RPMI7951 (cell line): ENCODE measurements around the gene SMCO3. TPM values are rescaled to one million over a fixed set of nuclear protein-coding genes. Genes with fewer than 3 reads are reported as not detected.

Source experiments
- DNase-seq: peaks from one replicate; pipeline ENCODE4 v3.0.0-alpha.2; 2012; ENCODE audit warnings: low read depth
- total RNA-seq: library from RNA; depleted of rRNA; stranded (reverse); fragments of >200 nt; shearing (Covaris generic); gene quantifications from 2 replicates; pipeline ENCODE4 v1.2.3, GENCODE V29; 2014

Gene SMCO3
- total RNA-seq, 1 experiment from 2014 or later = not detected

DNA sequence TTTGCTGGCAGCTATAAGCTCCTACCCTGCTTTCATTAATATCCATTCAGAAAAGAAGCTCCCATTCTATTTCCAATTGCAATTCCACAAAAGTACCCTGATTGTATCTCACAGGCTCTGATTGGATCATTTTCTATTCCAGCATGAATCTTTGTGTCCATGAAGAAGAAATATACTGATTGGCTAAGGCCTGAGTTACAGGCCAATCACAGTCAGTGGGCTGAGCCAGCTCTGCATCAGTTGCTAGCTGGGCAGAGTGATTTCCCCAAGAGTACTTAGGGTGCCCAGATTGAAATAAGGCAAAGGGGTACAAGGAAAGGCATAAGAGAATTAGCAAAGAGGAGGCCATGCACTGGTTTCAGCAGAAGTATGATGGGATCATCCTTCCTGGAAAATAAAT, 14.9 kb upstream of the SMCO3 start:
- peak; percentile 61 for DNase-seq

DNA sequence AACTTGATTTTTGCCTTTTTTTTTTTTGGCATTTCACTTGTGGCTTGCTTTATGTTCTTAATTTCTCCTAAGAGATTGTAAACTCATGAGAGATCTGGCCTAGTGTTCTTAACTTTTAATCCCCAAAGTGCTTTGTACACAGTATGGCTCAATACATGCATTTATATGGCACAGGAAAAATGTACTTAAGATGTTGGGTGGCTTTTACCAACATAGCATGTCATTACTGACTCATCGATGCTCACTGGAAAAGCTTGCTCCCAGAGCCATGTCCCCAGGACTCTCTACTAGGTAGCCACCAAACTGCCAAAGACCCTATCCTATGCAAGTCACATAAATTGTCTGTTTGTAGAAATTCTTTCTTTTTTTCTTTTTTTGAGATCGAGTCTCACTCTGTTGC, 13.1 kb upstream of the SMCO3 start:
- no peak for DNase-seq

DNA sequence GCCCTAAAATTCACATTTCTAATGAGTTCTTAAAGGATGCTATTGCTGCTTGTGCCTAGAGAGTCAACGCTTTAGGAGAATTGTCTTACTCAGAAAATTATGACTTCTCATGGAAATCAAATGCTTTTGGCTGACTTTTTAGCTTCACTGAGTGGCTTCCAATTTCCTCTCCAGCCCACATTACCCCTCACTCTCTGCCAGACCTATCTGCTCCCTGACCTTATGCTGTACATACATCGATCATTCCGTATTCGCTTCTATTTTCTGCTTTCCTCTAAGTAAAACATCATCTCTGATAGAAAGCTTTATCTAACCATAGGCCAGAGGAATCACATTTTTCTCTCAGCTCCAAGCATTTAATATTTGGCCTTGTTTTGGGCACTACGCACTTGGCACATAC, 12.5 kb upstream of the SMCO3 start:
- no peak for DNase-seq

DNA sequence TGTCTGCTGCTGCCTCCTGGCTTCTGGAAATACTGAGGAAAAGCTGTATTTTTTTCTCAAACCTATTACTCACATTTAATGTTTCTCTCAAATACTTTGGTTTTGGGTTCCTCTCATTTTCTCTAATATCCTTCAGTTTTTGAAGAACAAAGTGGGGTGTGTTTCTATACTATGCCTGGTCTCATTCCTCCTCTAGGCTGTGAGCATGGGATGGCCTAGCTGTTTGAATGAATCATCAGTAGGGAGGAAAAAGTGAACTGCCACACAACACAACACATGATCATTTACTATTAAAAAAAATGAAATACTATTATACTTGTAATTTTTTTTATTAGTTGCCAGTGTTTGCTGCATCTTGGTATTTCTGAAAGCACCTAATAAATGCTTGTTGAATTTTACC, 11.3 kb upstream of the SMCO3 start:
- no peak for DNase-seq

DNA sequence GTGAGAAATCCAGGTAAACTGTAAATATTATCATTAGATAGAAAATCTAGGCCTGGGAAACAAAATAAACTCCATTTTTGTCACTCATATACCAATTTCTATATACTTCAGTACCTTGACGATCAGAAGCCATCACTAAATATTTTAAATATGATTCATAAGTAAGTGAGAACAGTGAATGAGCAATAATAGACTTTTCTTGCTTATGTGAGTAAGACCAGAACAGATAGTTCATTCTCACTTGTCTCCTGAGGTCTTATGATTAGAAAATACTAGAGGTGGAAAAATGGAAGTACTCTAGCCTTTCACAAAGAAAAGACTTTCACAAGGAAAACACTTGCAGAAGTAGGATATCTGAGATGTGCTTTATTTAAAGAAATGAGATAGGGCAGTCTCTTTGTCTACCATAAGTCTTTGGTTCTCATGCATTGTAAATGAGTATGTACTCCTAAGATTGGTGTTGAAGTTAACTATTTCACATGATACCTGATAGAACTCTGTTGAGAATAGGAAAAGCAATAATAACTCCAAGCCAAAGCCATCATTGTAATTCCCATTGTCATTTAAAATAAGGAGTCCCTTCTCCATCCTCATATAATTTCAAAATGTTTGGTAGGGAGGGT, 10.1 kb upstream of the SMCO3 start:
- no peak for DNase-seq

DNA sequence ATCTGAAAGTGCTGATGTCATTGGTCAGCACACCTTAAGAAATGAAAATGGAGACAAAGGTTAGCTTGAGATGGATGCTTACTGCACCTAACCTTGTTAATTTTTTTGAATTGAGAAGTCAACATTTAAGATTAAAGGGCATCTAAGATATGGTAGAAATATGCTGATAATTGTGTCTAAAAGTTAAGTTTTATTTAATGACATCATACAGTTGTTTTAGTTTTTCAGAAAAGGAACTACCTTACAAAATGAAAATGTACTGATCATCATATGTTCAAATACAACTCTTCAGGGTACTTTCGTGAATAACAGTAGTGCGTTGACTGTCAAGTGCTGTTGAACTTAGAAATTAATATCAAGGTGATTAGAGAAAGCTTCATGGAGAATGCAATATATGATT, 2.5 kb downstream of the SMCO3 start:
- no peak for DNase-seq

DNA sequence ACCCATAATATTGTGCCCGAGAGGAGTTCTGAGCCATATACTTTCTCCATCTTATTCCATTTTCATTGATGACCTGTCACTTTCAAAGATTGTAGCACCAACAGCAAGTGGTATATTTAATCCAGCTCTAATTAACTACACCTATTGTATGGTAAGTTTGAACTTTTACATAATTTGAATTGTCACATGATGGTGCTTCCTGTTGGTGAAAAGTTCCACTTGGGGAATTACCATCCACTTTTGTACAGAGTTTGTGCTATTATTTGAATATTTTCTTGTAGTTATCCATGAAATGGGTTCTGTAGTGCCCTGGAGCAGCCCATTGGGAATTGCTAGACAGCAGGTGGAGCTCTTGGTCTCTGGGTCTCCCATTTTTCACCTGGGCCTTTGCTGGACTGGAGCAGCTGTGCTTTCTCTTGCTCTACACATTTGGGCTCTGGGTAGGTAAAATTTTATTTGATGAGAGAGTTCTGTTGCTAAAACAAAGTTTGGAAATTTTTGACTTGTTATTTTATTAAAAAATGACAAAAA, 3.0 kb downstream of the SMCO3 start:
- peak; percentile 32 for DNase-seq

DNA sequence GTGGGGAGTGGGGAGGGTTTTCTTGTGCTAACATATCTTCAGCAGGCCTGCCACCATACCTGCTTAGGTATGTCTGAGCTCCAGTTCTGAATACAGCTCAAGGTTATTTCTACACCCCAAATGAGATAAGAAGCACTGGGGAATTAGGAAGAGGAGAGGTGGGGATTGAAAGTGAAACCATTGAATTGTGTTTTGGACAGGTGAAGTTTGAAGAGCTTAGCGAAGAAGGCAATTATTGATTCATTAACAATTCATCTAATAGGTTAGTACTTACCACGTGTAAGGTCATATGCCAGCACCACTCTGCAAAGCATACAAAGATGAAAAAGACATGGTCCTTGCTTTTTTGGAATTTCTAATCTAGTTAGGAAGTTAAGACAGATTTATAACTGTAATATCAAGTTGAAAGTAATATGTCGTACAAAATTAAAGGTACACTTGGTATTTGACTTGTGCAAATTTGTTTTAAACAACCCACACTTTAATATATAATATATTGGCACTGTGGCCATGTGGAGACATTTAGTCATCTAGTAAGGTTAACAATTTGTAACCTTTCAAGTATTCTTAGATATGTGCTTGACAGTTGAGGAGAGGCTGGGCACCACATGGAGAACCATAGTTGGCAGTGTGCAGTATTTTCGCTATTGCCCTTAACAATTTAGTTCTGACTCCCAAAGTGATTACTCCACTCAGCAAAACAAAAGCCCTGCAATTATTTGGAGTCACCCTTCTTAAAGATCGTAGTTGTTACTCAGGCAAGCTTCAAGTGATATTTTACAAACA, 3.6 kb downstream of the SMCO3 start:
- no peak for DNase-seq

DNA sequence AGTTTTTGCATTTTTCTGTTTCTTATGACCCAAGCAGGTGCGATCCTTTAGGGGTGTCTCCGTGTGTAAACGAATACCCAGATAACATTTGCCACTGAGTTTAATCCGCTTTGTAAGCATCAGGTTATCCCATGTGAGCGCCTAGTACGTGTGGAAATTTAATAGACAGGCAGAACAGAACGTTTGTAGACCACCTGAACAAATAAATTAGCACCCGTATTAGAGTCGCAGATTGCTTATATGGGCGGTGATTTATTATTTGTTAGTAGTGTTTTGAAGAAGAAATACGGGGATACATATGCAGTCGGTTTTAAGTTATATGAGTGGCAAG, 10.2 kb downstream of the SMCO3 start:
- no peak for DNase-seq

DNA sequence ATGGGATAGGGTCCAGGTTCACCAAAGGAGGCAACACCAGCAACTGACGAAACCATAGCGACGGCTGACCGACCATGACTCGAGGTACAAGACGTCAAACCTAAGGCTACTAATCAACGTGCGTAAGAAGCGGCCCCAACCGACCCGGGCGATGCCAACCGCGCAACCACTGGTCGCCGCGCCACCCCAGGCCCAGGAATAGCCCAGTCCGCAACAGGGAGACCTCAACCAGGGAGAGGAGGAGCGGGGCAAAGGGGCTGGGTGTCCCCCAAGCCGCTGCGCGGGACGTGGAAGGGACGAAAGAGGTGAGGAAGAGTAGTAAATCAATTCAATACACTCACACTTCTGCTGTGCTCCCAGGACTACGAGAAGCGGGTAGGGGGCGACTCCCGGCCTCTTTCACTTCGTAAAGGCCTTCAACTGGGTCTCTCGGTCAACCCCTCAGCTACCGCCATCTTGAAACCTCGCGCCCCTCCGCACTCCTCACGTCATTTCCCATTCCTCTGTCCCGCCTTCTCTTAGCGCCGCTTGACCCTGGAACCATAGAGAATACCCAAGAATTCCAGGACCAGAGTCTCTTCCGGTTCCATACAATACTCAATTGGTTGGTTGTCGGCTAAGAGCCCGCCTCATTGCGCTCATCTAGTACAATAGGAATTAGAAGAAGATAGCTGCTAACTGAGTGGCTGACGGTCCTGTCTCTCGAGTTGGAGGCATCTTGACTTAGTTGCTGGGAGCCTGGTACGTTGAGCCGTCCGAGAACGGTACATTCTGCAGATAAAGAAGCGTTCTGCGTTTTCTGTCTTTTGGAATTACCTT, 10.8 kb downstream of the SMCO3 start, which contains the start of the genes C12orf60 and WBP11:
Gene C12orf60 (plus strand): TSS at position 660 of the 819 bp plus-strand sequence. CDS start 19,266 bp downstream, outside the sequence.
Gene WBP11 (minus strand): TSS at position 468 of the 819 bp plus-strand sequence. CDS start 2,095 bp downstream, outside the sequence.
- DNase-seq = peak; percentile 98

DNA sequence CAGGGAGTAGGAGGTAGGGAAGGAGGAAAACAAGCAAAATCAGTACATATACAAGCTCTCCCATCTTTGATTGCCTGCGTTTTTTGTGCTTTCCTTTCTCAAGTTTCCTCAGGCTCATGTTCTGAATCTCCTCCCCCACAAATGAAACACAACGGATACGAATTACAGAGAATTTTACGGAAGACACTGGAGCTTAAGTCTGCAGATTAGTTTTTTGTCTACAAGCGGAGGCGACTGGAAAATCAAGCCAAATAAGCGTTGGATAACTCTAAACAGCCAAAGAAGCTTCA, 11.3 kb downstream of the SMCO3 start:
- DNase-seq = no peak

DNA sequence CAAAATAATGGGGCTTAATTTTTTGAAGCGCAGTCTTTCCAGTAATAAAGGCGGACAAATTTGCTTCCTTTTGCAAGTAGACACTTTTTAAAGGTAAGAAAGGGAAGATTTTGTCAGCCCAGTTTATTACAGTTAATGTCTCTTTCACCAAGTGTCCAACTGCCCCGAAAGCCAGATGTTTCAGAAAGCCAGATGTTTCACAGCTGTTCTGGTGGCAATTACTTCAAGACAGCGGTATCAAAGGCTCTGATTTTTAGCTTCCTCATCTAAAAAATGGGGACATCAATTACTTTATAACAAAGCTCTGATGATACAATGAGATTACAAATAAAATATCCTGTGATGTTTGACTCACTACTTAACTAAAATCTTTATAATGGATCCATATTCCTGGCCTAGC, 11.7 kb downstream of the SMCO3 start:
- no peak for DNase-seq

DNA sequence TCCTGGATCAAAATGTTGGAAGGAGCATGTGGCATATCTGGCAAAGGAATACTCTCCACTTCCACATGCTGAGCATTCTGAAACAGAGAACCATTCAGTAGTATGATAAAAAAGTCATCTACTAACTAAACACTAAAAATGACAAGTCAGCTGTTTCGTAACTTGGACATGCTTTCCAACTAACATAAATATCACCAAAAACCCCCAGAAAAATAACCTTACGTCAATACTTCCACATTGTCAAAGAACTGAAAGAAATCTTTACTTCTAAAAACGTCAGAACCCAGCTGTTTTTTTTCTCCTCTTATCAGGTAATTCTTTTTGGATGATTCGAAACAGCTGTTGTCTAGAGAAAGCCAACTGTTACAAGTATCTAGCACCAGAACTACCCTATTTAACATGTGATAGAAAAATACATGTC, 18.9 kb downstream of the SMCO3 start:
- no peak for DNase-seq

DNA sequence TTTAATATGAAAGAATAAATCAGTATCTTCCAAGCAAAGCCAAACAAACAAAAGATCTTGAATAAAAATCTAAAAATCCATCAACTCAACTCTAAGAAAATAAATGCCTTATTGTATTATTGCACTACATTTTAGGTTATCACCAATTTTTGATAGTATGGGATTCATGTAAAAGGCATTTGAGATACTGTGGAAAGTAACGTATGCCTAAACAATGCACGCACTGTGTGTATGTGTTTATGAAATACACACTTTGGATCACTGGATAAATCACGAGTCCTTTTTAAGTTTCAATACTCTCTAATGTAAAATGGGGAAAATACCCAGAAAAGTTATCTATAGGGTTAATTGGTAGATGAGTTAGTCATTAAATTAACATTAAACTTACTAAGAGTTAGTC, 28.4 kb downstream of the SMCO3 start:
- DNase-seq = no peak

DNA sequence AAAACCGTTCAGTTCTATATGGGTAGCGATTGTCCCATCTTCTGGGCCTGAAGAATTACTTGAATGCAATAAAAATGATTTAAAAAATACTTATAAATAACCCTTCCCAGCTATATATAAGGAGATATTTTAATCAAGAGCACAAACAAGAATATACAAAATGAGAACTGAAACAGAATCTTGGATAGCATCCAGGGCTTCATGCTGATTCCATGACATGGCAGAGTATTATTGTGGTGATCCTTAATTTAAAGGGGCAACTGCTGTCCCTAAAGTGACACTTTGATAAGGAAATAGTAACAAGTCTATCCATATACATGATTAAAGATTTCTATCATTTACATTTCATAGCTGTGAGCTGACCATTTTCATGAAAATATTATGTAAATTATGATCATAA, 29.5 kb downstream of the SMCO3 start:
- no peak for DNase-seq

DNA sequence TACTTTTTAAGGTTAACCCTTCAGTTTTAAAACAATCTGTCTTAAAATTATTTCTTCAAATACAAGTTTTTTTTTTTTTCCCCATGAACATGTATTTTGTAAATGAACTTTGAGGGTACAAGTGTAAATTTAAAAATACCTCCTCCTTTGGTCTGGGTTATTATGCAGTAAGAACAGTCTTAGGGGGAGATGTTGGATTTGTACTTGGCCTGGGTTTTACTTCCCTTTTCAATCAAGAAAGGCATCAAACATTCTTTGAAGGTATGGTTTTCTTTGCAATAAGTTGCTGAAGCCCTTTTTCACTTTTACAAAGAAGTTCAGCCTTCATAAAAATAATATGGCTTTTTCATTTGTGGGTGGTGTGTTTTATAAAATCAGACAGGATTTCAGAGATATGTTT, 31.2 kb downstream of the SMCO3 start:
- DNase-seq = no peak

DNA sequence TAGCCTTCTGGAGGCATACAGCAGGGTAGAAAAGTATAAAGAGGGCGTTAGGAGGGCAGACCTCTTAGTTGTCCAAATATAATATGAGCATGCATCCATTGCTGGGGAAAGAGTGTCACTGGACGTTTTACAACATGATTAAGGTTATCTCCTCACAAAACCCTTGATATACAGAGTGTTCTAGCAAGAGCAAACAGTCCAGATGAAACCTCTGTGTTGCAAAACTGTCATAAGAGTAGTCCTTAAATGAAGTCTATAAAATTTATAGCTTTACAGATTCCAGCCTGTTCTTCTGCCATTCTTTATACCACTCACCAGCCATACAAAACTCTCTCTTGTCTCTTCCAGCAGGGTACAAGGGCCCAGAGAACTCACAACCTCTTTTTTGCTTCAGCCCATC, 32.4 kb downstream of the SMCO3 start:
- DNase-seq = no peak

DNA sequence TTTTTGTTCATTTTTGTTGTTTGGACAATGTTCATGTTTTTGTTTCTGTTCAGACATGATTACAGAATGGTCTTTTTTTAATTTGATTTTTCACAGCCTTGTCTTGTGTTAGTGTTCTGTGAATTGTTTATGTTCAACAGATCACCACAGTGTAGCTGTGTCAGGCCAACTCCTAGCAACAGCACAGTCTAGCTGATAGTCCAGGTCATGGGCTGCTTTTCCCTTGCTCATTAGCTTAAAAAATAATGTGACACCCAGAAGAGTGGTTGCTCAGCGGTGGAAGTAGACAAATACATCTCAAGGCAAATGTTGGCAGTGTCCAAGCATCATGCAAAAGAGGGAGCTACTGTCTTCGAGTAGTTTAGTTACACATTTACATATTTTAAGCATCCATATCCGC, 33.1 kb downstream of the SMCO3 start:
- DNase-seq = no peak

DNA sequence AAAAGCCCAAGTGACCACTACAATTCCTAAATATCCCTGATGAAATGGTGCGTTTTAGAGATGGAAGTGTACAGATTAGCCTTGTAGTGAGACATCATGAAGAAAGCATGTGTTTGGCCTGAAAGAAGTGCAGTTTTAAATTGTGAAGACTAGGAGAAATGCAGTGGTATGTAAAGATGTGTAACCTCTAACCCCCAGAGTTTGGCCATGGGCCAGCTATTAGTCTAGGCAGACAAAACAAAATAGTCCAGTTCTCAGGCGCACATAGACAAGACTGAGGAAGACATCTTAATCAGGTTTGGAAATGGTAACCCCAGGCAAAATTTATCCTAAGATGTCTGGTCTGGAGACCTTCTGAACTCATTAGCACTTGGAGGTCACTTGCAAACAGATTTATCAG, 34.1 kb downstream of the SMCO3 start:
- no peak for DNase-seq

DNA sequence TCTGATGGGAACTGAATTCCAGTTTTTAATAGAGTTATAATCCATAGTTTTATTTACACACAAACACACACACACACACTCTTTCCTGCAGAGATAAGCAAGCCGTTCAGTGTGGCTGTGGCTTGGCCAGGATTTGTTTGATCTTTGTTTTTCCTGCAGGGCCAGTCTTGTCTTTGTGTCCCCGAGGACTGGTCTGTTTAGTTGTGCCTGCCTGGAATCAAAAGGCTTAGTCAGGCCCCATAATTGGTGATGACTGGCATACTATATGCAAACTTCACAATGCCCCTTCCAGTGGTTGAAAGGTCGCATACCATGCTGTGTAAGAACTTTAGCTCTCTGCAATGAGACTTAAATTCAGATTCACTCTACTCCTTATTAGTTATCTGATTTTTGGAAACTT, 36.7 kb downstream of the SMCO3 start:
- peak; percentile 45 for DNase-seq

DNA sequence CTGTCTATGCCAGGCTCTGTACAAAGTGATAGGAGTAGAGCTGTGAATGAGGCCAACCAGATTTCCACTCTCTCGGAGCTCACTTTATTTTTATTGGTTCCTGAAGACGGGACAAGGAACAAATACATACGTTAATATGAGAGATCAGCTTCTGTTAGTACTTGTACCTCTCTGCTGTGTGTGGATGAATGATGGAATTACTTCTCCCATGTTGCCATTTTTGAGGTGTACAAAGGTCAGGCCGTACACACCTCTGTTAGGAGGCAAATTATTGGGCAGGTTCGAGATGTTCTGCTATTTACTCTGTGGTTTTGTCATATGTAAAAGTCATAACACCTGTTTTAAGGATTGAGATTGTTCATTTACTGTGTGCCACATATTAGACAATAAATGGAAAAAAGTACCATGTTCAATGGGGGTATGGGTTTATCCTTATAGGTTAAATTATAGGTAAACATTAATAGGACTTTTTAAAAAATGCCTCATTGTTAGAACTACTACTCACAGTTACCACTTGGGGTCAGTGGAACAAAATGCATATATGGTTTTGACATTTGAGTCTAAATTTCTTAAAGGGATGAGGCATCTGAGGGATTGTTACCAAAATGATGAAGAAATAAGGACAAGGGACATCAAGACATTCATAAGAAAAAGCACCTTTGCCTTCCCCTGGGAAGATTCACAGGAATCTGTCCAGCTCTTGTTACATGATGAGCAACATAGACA, 37.6 kb downstream of the SMCO3 start:
- DNase-seq = peak; percentile 16

DNA sequence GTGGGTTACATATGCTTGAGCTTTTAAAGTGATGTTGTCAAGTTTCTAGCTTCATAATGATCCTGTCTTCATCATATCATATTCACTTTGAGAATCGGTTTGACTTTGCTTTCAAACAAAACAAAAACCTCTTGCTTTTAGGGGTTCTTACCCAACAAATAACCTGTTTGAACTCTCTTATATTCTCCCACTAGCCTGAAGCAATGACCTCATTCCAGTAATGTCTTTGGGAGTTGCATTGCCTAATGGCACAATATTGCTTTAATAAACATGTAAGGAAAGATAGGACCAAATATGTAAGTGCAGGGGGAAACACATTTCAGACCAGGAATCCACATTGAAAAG, 38.4 kb downstream of the SMCO3 start:
- no peak for DNase-seq
